Heart right ventricle (tissue), 16 donors: ENCODE results near the gene PRTN3. TPM values are rescaled to one million over a fixed set of nuclear protein-coding genes. Genes with fewer than 3 reads are reported as not detected.
A peak's percentile ranks its signal among the peaks of the same experiment; 100 is the strongest.

Source experiments
- ATAC-seq, 8 donors: fragments of 200-7000 bp; cut with Tn5 transposase; one replicate each; pipeline ENCODE4 v1.9.1; 2020; ENCODE audit warnings: mild to moderate bottlenecking in 8 of 8, moderate library complexity in 8 of 8, moderate number of reproducible peaks in 1 of 8
- DNase-seq, 2 donors: peaks; one replicate each; pipeline ENCODE4 v3.0.0-alpha.2; 2020
- H3K27ac ChIP-seq, 10 donors: fragments of 200-600 bp; sonication (generic) in 2 of 10; one replicate each; pipeline versions ENCODE4 v1.5.0 to v1.8.0; 2020 to 2022; ENCODE audit warnings: mild to moderate bottlenecking in 3 of 10
- H3K27me3 ChIP-seq, 7 donors: fragments of 200-600 bp; one replicate each; pipeline ENCODE4 v1.8.0; 2021 to 2022; ENCODE audit warnings: mild to moderate bottlenecking in 2 of 7
- H3K36me3 ChIP-seq, 9 donors: fragments of 200-600 bp; sonication (generic) in 1 of 9; one replicate each; pipeline versions ENCODE4 v1.5.0 to v1.8.0; 2020 to 2022; ENCODE audit warnings: mild to moderate bottlenecking in 2 of 9
- H3K4me1 ChIP-seq, 9 donors: fragments of 200-600 bp; sonication (generic) in 1 of 9; one replicate each; pipeline versions ENCODE4 v1.5.0 to v1.8.0; 2020 to 2022; ENCODE audit warnings: mild to moderate bottlenecking in 4 of 9
- H3K4me3 ChIP-seq, 10 donors: fragments of 200-600 bp; sonication (generic) in 2 of 10; one replicate each; pipeline versions ENCODE4 v1.5.0 to v1.8.0; 2020 to 2022; ENCODE audit warnings: mild to moderate bottlenecking in 7 of 10, moderate library complexity in 2 of 10
- H3K9me3 ChIP-seq, 11 donors: fragments of 200-600 bp in 10 of 11; sonication (generic) in 2 of 11; one replicate each; pipeline versions ENCODE4 v1.5.0 to v1.8.0; 2013 to 2022; ENCODE audit warnings: mild to moderate bottlenecking in 2 of 11, control low read depth in 1 of 11, moderate library complexity in 1 of 11
- WGBS, 2 donors: extraction: QIAGEN DNeasy Blood & Tissue Kit; methylation state at CpG; one replicate each; pipeline ENCODE4 v1.1.7; 2013; ENCODE audit warnings: inconsistent platforms in 1 of 2; 5-methylcytosine and 5-hydroxymethylcytosine counted together
- intact Hi-C, 10 donors: fragments of 100-400 bp; cut with DNase I; formaldehyde crosslinking; loops; one replicate each; pipeline versions ENCODE4 v1.11.1 to v1.14.2; 2022
- polyA plus RNA-seq, 2 donors: library from polyadenylated mRNA; stranded (reverse); fragments of 200-250 nt; gene quantifications; one replicate each; pipeline ENCODE4 v1.2.3, GENCODE V29; 2013
- total RNA-seq, 10 donors: library from RNA; stranded (reverse); fragmentation: NEBNext Ultra II Directional in 3 of 10; extraction: Animal tissue kit (Norgen Biotek cat#: 25700) in 3 of 10; gene quantifications; one replicate each; pipeline versions ENCODE4 v1.2.1 to v1.2.4, GENCODE V29; 2021 to 2023
- TF ChIP-seq, protein P1 (sequence below), 9 donors: fragments of 200-600 bp; sonication (generic) in 2 of 9; IDR thresholded peaks; one replicate each; pipeline versions ENCODE4 v1.5.0 to v1.8.0; 2021 to 2022; ENCODE audit warnings: antibody characterized with exemption in 9 of 9, mild to moderate bottlenecking in 5 of 9, moderate library complexity in 1 of 9
- donor health status: Arrhythmogenic right ventricular cardiomyopathy.
- donor health status: ischemic (EF 13 %, LVEDD 7.1; RV severe dilation, severe dysfunction).
- donor health status: healthy with polysubstance abuse.
- donor health status: DM: no; HTN: yes; CAD: no.
- donor health status: DM: no; HTN: no; CAD: no.
- donor health status: ischemic (EF 25% LVEDD 6.9; RV normal size, moderate dysfunction).
- donor health status: ischemic (EF 25% LVEDD 5.7; RV mildly dilated, moderate dysfunction).
- donor health status: healthy.
- donor health status: DM: yes; HTN: yes; CAD: no.
- donor health status: Ischemic cardiomyopathy.
- donor health status: ischemic (EF 35%, LVEDD 5.7; RV mildly dilated, moderate dysfunction).
- donor health status: nonischemic (EF 11% LVEDD 7.7; RV severe dilation, severe dysfunction).
- donor health status: DM: yes; HTN: yes; CAD: no.
- donor health status: PGD.
- donor health status: ischemic (EF 29% LVEDD 5.4; RV normal size, mild dysfunction).
- donor health status: nonischemic (EF 23%, LVEDD 6.1; RV moderate dilation, normal function).

The PRTN3 gene
- total and polyA plus RNA-seq, 12 donors: 0.12 TPM; not detected in 11

DNA sequence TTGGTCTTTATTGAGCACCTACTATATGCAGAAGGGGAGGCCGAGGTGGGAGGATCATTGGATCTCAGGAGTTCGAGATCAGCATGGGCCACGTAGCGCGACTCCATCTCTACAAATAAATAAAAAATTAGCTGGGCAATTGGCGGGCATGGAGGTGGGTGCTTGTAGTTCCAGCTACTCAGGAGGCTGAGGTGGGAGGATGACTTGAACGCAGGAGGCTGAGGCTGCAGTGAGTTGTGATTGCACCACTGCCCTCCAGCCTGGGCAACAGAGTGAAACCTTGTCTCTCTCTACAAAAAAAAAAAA lies 22.5 kb downstream of the PRTN3 start:
- Histone ChIP-seq H3K4me3 (peak overlapping the region in 2 of 10 donors; percentile 24 to 42), H3K9me3 (no peaks in the 10 kb centered on the region), H3K27me3 (peaks cover 0 to 46% (median 27%) of the 10 kb centered on the region in 7 donors), H3K27ac (peak overlapping the region in 1 of 10 donors; percentile 85), H3K36me3 (peaks cover 0 to 10% (median 5%) of the 10 kb centered on the region in 9 donors), H3K4me1 (peaks cover 0 to 46% (median 10%) of the 10 kb centered on the region in 9 donors)
- ATAC-seq: no peak
- WGBS, 2 donors: 68 to 72% methylated on average over 7 of the region's 7 CpGs
- intact Hi-C loops: loop anchor here in 8 of 10 donors (2.0 to 10.0 kb wide), 8 partner anchors 50 to 122 kb away; partner anchors contain the start of genes KISS1R (in 4 of the 8), WDR18 (in 3 of the 8) and R3HDM4 (in 1 of the 8)
- DNase-seq: no peak
- TF ChIP-seq, protein P1, sequence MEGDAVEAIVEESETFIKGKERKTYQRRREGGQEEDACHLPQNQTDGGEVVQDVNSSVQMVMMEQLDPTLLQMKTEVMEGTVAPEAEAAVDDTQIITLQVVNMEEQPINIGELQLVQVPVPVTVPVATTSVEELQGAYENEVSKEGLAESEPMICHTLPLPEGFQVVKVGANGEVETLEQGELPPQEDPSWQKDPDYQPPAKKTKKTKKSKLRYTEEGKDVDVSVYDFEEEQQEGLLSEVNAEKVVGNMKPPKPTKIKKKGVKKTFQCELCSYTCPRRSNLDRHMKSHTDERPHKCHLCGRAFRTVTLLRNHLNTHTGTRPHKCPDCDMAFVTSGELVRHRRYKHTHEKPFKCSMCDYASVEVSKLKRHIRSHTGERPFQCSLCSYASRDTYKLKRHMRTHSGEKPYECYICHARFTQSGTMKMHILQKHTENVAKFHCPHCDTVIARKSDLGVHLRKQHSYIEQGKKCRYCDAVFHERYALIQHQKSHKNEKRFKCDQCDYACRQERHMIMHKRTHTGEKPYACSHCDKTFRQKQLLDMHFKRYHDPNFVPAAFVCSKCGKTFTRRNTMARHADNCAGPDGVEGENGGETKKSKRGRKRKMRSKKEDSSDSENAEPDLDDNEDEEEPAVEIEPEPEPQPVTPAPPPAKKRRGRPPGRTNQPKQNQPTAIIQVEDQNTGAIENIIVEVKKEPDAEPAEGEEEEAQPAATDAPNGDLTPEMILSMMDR (IDR thresholded peaks at IDR 0.05): no peak

DNA sequence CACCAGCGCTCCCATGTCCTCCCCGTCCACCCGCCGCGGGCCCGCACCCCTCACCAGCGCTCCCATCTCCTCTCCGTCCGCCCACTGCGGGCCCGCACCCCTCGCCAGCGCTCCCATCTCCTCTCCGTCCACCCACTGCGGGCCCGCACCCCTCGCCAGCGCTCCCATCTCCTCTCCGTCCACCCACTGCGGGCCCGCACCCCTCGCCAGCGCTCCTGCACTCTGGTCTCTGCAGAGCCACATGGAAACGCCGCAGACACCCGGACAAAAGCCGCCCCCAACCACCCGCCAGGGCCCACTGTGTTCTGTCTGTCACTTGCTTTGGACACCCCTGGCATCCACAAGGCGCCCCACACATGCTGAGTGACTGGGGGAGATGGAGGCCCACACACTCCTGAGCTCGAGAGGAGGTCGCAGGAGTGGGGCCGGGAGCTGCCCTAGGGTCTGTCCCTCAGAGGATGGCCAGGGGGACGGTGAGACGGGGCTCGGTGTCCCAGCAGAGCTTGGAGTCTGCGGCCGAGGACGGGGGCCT lies 26.0 kb downstream of the PRTN3 start:
- Histone ChIP-seq H3K36me3 (peaks cover 0 to 40% (median 12%) of the 10 kb centered on the region in 9 donors), H3K9me3 (no peaks in the 10 kb centered on the region), H3K4me1 (peaks cover 0 to 37% (median 10%) of the 10 kb centered on the region in 9 donors), H3K27me3 (peaks cover 0 to 16% (median under 1%) of the 10 kb centered on the region in 7 donors), H3K4me3 (no peak overlapping the region), H3K27ac (peak overlapping the region in 1 of 10 donors; percentile 5)
- WGBS, 2 donors: 82 to 83% methylated on average over 30 to 36 of the region's 38 CpGs
- TF ChIP-seq, protein P1 (IDR thresholded peaks at IDR 0.05): no peak
- ATAC-seq: no peak
- intact Hi-C loops: loop anchor here in 3 of 10 donors (10.0 kb wide), 3 partner anchors 92 to 118 kb away; partner anchors contain the start of gene WDR18 (in 1 of the 3)
- DNase-seq: no peak

DNA sequence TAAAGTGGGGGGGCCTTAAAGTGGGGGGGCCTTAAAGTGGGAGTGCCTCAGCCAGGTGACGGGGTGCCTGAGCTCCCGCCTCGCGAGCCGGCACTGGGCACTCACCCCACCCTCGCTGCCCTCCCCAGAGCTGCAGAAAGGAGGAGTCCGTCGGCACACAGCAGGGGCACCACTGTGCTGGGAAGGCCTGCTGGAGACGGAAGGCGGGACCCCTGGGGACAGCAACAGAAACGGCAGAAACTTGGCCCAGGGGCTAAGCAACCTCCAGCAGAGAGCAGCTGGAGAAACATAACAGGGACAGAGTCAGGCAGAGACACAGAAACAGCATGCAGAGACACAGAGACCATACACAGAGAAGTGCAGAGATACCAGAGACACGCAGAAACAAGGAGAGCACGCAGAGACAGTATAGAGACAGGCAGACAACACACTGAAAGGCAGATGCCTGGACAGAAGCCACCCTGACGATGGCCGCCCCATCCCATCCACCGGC lies 26.5 kb downstream of the PRTN3 start:
- Histone ChIP-seq H3K27ac (peak overlapping the region in 2 of 10 donors; percentile 5 to 29), H3K36me3 (peaks cover 0 to 45% (median 12%) of the 10 kb centered on the region in 9 donors), H3K4me3 (no peak overlapping the region), H3K4me1 (peaks cover 0 to 42% (median 10%) of the 10 kb centered on the region in 9 donors), H3K9me3 (no peaks in the 10 kb centered on the region), H3K27me3 (peaks cover 0 to 14% (median 0%) of the 10 kb centered on the region in 7 donors)
- no peak for DNase-seq
- intact Hi-C loops: loop anchor here in 3 of 10 donors (10.0 kb wide), 3 partner anchors 93 to 117 kb away; partner anchors contain the start of gene WDR18 (in 1 of the 3)
- ATAC-seq: peak in 3 of 8 donors; percentile 6 to 21 (median 9)
- WGBS, 2 donors: 65 to 78% methylated on average over 16 of the region's 16 CpGs
- TF ChIP-seq, protein P1 (IDR thresholded peaks at IDR 0.05): no peak

DNA sequence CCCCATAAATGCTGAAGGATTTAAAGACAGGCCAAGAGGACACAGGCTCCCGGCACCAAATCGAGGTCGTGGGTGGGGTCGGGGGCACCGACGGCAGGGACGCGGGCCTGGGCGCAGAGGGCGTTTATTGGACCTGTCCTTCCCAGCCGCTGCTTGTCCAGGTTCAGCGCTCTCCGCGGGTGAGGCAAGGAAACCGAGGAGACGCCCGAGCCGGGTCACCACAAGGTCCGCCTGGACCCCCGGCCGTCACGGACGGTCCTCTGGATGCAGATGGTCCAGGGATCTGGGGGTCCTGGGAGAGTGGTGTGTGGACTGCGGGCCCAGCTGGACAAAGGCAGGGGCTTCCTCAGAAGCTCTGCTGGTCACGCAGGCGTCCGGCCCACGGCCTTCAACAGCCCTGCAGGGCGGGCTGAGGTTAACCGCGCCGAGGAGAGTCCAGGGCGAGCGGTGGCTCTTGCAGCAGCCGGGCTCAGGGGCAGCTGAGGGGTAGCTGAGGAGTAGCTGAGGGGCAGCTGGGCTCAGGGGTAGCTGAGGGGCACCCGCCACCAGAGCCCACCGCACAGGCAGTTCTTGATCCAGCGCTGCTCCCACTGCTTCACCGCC lies 27.2 kb downstream of the PRTN3 start:
- DNase-seq (no peak), ATAC-seq (no peak)
- no peak overlapping the region for H3K4me3 ChIP-seq
- WGBS, 2 donors: 92 to 94% methylated on average over 39 of the region's 39 CpGs
- peaks cover 0 to 45% (median 12%) of the 10 kb centered on the region in 9 donors for H3K36me3 ChIP-seq
- no peaks in the 10 kb centered on the region for H3K9me3 ChIP-seq
- peaks cover 0 to 45% (median 8%) of the 10 kb centered on the region in 9 donors for H3K4me1 ChIP-seq
- H3K27ac ChIP-seq: peak overlapping the region in 3 of 10 donors; percentile 5 to 61 (median 29)
- intact Hi-C loops: loop anchor here in 3 of 10 donors (10.0 kb wide), 3 partner anchors 93 to 117 kb away; partner anchors contain the start of gene WDR18 (in 1 of the 3)
- H3K27me3 ChIP-seq: peaks cover 0 to 9% (median 0%) of the 10 kb centered on the region in 7 donors
- TF ChIP-seq, protein P1 (IDR thresholded peaks at IDR 0.05): no peak
